NCI-H2029 treated with DMSO at 0.1 percent for 48 hours (cell line): Measurements from ENCODE around the gene HLX.

ENCODE experiments used
- DNase-seq: peaks from one replicate; lab custom pipeline; 2025; lab: John Stamatoyannopoulos, UW

The HLX gene

DNA sequence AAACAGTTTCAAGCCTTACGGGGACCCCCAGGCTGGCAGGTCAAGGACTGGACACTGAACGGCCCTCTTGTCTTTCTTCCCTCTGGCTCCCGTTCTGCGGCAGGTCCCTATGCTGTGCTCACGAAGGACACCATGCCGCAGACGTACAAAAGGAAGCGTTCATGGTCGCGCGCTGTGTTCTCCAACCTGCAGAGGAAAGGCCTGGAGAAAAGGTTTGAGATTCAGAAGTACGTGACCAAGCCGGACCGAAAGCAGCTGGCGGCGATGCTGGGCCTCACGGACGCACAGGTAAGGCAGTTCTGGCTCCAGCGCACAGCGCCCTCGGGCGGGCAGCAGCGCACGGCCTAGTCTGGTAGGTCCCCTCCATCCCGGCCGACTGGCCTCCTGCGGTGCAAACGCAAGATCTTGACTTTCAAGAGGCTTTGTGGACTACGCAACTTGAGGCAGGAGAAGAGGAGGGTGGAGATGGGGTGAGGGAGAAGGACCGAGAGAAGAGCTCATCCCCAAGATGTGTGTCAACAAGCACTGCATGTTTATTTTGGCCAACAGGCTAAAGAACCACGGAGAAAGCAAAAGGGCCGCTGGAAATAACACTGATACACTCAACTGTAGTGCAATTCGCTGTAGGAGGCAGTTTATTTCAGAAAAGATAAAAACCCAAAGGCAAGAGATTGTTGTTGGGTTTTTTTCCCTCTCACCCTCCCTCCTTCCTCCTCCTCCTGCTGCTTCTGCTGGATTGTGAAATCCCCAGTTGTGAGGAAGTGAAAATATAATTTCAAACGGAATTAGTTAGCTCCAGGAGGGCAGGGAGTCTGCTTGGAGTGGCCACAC lies 3.0 kb downstream of the HLX start:
- DNase-seq: no peak

DNA sequence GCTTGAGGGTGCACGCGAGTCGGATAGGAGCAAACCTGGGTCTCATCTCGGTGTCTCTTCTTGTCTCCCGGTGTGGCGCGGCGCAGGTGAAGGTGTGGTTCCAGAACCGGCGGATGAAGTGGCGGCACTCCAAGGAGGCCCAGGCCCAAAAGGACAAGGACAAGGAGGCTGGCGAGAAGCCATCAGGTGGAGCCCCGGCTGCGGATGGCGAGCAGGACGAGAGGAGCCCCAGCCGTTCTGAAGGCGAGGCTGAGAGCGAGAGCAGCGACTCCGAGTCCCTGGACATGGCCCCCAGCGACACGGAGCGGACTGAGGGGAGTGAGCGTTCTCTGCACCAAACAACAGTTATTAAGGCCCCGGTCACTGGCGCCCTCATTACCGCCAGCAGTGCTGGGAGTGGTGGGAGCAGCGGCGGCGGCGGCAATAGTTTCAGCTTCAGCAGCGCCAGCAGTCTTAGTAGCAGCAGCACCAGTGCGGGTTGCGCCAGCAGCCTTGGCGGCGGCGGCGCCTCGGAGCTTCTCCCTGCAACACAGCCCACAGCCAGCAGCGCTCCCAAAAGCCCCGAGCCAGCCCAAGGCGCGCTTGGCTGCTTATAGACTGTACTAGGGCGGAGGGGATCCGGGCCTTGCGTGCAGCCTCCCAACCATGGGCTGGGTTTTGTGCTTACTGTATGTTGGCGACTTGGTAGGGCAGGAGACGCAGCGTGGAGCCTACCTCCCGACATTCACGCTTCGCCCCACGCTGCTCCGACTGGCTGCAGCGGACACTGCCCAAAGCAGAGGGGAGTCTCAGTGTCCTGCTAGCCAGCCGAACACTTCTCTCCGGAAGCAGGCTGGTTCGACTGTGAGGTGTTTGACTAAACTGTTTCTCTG lies 5.1 kb downstream of the HLX start:
- DNase-seq: no peak

DNA sequence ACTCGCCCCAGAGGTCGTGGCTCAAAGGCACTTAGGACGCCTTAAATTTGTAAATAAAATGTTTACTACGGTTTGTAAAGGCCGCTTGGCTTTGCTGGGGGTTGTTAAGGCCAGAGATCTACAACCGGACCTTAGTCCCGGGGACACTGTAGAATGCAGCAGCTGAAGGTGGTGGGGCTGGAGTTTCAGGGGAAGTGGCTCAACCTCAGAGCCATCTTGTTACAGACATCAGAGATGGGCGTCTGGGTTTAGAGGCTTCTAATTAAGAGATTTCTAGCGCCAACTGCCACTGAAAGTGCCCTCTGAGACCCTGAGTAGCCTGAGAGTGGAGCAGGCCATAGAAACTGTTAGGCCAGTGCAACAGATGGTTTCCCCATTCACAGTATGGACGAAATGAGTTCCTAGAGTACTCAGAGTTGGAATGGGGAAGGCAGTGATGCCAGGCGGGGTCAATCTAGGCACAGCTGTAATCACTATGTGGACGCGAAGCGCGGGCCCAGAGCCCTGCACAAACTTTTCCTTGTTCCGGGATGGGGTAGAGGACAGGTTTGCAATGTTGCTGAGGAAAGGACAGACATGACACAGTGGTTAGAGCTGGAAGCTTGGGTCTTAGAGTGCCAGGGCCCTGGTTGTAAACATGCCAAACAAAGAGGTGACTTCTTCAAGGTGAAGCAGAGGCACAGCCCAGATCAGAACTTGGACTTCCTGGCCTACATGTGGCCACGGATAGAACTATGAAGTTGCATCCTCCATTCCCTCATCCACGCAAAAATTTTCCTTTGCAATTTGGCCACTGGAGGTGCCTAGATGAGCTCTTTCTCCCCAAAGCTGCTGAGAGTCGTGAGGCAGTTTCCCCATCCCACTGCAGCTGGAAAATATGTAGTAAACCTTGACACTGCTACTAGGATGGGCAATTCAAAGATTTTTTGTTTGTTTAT lies 6.0 kb downstream of the HLX start:
- no peak for DNase-seq

DNA sequence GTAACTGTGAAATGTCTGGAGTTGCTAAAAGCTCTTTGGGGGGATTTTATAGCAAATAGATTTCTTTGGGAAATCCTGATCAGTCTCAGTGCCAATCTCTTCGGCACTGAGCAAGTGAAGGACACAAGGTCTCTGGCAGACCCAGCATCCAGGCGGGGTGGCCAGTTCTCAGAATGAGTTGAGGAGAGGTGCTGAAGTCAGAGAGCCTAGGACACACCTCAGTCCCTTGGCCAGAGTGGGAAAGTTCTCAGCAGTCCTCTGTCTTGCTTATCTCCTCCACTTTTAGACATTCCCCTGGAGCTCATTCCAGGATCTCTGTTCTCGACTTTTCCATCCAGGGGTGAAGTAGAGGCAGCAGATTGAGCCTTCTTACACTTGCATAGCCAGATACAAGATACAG lies 6.7 kb downstream of the HLX start:
- DNase-seq: no peak

DNA sequence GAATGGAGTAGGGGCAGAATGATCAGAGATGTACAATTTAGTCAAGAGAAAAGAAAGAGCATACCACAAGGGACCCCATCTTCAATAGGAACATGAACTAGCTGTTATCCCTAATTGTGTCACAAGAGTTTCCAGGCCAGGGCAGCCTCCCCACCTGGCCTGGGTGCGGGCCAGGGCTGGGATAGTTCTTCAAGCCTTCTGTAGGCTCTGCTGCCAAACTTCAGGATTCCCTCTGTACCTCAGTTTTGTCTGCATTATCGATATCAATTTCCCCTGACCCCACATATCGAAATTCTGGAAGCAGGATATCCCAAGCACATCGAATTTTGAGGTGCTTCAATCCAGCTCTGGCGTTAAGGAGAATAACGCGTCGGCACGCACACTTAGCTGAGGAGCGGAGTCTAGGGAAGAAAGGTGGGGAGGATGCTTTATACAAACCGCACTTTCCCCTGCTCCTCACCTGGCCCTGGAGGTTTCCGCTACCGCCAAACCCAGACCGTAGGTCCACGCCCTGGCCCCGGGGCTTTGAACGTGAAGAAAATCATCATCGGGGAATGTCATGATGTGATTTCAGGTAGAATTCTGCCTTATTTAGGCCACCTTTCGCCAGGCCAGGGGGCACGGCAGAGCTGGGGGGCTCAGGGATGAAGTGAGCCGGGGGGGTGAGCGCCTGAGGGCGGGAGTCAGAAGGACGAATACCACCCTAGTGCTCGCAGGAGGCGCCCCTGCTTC lies 7.4 kb downstream of the HLX start:
- DNase-seq: no peak

DNA sequence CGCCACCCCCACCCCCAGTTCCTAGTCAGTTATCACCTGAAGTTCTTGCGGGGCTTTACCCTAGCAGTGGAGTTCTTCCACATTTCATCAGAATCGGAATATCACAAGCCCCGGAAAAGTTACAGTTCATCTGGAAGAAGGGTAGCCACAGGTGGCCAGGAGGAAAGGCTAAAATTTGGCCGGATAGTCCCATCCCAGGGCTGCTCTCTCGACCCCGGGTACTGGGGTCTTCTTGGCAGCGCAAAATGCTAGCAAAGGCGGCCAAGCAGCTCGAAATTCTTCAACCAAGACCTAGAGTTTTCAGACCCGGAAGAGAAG lies 7.9 kb downstream of the HLX start:
- no peak for DNase-seq

DNA sequence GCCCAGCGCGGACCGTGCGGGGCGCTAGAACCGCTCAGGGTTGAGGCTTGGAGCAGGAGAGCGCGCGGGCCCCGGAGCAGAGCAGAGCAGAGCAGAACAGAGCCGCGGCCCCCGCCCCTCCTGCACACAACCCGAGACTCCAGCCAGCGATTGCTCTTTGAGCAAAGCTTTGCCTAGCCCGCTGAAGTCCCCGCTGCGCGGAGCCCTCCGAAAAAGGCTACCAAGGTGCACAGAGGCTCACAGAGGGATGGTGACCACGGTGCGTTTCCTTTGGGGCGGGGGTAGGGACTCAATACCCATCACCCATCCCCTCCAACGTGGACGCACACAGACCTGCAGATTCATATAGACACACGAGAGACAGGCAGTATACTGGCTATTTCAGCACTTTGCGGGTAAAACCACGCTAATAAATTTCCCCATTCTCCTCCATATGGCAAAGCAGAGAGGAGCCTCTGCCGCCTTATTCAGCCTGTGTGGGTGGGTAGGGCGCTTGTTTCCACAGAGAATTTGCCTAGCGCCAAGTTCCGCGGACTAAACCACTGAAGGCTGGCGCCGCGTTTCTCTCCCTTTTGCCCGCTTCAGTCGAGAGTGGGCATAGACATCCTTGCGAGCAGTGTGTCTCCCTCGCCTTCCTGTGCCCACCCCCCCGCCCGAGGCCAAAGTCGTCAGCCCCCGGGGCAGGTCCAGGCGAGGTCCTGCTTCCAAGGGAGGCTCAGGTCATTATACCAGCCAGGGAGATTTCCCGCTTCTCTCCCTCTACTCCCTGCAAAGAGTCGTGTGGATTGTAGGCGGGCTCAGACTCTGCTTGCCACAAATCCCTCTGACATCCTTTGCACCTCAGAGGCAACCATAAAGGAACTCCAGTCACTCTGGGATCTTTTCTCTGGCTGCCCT lies 8.5 kb downstream of the HLX start:
- DNase-seq: no peak

DNA sequence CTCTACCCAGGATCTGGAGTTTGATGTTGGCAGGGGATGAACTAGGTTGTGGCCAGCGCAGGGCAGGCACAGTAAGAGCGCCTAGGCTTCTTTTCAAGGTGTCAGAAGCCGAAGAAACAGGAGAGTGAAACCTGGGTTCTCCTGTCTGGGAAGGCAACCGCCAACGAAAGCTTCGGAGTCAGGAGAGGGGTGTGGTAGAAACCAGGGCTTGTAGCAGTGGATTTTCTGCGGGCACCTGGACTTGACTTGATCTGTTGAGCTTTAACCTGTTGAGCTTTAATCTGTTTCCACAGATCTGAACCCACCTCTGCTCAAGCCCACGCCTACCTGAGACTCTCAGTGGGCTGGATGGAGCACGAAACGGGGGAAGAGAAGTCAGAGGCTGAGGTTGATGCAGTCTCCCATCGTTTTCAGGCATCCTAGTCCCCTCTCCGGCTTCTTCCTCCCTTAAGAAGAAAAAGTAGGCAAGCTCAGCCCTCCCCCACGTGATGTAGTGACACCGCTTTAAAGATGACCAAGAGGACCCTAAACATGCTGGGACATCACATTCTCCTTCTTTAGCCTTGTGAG lies 9.3 kb downstream of the HLX start:
- DNase-seq: no peak

DNA sequence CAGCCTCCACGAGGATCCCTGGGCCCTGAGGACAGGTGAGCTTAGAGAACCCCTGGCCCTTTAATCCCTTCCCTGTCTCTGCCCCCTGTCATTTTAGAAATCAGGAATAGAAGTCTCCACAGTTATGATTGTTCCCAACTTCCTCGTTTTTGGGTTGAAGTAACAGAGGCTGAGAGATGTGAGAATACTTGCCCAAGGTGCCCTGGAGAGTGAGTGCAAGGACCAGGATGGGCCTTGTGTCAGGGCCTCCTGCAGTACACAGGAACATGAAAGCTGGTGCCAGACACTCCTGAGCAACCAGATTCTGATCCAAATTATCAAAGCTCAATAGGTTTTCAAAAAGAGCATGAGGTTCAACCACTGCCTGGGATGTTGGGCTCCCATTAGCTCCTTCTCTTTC lies 10.1 kb downstream of the HLX start:
- no peak for DNase-seq

DNA sequence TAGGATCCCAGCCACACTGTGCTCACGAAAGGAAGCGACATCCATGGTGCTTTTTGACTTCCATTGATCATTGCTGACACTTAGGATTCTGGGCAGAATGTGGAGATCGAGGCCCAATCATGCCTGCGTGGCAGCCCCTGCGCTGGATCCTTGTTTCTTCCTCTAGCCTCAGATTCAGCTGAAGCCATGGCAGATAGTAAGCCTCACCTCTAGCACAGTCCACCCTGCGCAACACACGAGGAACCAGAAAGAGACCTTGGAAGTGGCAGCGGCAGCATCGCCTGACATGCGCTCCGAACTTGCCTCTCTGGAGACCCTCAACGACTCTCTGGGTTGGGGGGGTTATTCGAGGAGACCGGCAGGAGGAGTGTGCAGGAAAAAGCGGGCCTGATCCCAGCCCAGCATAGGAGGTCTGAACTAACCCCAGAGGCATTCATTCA lies 10.6 kb downstream of the HLX start:
- DNase-seq: no peak

DNA sequence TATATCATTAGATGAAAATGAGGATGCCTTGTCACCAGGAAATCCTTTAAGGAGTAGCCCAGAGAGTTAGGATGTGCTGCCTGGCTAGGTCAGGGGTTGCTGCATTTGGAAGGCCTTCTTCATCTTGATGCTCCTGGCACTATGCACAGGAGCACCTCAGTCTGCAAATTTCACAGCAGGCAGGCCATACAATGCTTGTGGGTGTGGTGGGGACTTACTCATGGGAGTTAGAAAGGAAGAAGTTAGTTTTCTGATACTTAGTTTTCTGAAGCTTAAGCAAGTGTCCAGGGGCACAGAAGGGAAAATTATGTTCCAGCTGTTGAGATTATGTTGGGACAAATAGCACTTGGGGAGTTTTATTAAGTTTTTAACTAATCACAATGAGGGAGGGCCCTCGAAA lies 11.4 kb downstream of the HLX start:
- DNase-seq: no peak

DNA sequence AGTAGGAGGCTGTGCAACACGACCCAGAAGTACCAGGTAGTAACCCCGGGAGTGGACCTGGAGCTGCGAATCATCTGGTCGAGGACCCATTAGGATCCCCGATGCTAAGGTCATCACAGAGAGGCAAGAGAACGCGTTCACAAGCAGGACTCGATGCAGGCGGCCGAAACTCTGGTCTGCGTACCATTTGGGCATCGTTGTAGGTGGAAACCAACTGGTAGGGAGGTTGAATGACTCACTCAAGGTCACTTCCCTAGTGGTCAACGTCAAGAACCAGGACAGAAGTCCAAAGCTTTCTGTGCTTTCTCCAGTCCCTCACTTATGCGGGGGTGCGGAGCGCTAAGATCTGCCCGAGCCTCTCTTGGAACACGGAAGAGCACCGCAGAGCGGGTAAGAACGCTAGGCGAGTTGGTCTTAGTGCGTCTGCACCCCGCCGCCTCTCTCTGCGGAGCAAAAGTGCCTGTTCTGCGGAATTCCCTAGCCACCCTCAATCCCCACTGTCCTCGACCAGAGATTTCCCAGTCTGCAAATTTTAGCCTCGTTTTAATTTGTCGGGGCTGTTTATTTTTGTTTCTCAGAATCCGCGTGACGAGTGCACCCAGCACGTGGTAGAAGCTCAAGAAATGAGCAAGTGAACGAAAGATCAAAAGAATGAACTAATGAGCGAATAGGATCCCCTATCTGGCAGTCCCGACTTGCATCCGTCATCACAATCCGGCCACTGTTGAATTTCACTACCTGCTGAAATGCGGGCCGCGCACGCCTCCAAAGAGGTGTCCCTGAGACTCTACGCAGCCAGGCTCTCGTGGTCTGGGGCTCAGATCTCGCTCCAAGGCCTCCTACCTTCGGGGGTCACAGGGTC lies 12.2 kb downstream of the HLX start:
- DNase-seq: no peak

DNA sequence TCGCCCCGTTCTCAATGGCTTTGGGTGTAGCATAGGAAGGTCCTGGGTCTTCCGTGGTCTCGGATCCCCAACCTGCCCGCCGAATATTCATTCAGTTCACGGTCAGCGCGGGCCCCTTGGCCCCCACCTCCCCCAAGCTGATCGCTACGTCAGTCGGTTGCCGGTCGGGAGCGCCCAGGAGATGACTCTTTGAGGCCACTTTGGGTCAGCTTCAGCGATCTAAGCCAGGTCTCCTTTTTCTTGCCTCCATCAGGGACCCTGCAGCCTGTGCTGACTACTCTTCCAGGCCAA lies 12.8 kb downstream of the HLX start:
- DNase-seq: no peak

DNA sequence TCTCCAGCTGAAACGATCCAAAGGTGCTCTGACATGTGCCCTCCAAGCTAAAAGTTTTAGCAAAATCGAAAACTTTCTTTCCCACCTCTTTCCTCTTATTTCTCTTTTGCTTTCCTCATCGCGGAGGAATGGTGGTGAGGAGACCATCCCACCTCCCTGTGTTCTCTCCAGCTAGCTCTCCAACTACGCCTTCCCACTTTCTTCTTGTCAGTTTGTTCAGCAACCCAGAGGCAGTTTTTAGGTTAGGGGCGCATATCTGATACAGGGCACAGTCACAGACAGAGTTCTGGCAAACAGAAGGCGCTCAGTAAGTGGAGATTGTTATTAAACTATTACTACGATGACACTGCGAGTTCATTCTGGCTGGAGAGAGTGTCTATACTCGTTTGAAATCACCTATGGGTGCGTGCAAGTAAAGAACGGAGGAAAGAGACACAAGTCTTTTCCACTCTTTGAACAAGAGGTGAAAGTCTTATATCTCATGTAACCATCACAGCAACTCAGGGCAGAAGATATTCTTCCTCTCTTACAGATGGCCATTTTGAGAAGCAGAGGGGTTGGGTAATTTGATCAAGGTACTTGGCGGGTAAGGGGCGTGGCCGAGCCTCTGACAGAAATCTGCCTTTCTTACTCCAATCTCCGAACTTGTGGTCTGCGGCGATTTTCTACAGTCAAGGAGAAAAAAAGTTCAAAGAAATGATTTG lies 13.9 kb downstream of the HLX start:
- no peak for DNase-seq

DNA sequence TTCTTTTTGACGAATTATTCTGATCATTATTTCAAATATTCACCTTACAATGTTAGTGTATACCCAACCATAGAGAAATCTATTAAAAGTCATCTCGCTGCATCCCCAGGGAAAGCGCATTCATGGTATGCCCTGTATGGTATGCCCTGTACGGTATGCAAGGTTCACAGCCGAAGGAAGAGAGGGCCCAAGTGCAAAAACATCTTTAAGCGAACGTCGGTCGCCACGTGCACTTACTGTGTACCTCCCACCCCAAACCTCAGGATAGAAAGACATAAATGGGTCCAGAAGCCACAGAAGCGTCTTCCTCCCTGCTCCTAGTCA lies 14.4 kb downstream of the HLX start:
- no peak for DNase-seq

DNA sequence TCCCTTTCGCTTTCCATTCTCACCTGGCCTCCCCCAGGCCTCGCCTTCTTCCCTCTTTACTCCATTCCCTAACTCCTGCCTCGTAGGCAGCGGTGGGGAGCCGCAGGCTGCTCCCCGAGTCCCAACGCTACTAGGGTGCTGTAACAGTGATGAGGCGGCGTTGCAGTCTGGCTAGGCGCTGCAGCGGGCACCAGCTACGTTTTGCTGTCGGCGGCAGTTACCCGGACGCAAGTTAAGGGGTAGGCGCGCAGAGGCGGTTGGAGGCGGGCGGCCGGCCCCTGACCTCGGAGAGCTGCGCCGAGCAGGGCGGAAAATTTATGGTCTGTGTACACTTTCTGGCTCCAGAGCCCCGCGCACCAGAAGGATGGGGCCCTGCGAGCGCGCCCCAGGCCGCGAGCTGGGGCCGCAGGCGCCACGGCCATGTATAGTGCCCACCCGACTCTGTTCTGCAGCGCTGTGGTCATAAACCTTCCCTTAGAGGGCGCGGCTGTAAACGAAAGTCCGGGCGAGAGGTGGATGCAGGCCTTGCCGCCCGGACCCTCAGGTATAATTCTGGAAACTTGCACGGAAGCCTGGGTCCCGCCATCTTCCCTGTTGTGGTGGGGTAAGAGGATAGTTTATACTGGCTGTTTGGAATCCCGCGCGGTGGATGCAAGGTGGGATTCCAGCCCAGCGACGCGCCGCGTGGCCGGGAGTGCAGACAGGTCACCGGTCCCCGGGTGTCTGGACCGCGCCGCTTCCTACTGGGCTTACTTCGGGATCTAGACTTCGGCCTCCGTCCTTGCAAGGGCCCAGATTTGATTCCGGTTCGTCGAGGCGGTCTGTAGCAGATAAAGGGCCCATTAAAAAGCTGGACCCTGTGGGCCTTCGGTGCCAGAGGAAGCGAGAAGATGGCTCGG lies 15.0 kb downstream of the HLX start:
- no peak for DNase-seq

DNA sequence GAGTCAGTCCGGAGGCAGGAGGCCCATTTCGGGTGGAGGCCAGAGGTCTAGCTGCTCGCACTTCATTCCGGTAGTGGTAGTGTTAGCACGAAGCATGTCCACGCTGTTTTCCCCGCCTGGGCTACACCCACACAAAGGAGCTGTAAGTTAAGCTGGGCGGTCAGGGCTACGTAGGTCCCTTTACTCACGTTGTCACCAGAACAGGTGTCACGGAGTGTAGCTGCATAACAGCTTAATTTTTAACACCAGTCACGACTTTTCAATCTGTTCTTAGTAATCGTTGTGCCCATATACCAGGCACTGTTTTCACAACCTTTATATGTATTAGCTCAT lies 15.6 kb downstream of the HLX start:
- no peak for DNase-seq

DNA sequence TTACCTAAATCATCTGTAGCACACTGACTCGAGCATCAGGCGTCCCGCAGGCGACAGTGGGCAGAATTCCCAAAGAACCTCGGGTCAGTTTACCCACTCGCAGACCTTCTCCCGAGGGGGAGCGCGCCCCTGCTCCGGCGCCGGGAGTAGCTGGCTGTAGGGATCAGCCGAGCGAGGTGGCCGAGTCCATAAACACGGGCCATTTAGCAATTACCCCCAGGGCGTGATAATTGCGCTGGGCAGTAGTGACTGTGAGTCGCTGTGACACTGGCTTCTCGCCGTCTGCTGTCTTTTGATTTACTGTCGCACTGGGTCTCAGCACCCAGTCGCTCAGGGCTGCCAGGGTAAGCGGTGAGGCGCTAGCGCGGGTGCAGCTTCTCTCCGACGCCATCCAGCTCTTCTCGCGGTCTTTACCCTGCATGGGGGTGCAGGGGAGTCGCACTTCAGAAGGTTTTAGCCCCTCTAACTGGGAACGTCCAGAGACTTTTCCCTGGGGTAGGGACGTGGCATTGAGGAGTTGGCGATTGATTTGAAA lies 16.2 kb downstream of the HLX start:
- no peak for DNase-seq
